K562 (cell line): Measurements from ENCODE around the gene ING2. TPM values are rescaled to one million over a fixed set of nuclear protein-coding genes. Genes with fewer than 3 reads are reported as not detected.

Experiments
- ATAC-seq: fragments of 200-7000 bp; cut with Tn5 transposase; 3 replicates; pipeline ENCODE4 v1.9.1; 2020; ENCODE audit warnings: moderate library complexity
- BruUV-seq: library from RNA; stranded (reverse); fragments of 400-500 nt; replicated peaks from 2 replicates; lab custom pipeline; 2021; lab: Mats Ljungman, UMichigan
- CTCF ChIA-PET: fragments of 300-600 bp; formaldehyde crosslinking; extraction: SDS; loops from one replicate; lab custom pipeline; 2021; ENCODE audit warnings: low intra/inter-chr PET ratio; lab: Yijun Ruan, JAX
- POLR2A ChIA-PET: fragments of 300-600, 350-650 bp; sonication (Branson Sonifier 250); formaldehyde crosslinking; extraction: SDS; loops from one replicate; lab custom pipeline; 2021; ENCODE audit warnings: antibody characterized with exemption, inconsistent platforms; lab: Yijun Ruan, JAX
- DNase-seq, 4 experiments: peaks; one replicate each; pipeline versions ENCODE4 v3.0.0 to v3.0.0-alpha.2; 2011 to 2018; ENCODE audit warnings: low spot score in 3 of 4, mixed read lengths in 3 of 4; ENCODE audit errors: extremely low read depth in 1 of 4
- FAIRE-seq: peaks from 2 replicates; lab custom pipeline; 2011; peaks lifted over from hg19 to GRCh38; lab: Jason Lieb, UNC
- H2AFZ ChIP-seq: 2 replicates; pipeline ENCODE4 v1.6.0; 2011; ENCODE audit warnings: low read depth, low read length, control low read depth, inconsistent platforms
- H3K27ac ChIP-seq: fragments of 200-600 bp; 3 replicates; pipeline ENCODE4 v1.8.0; 2011; ENCODE audit warnings: low read depth, mild to moderate bottlenecking, control low read depth, inconsistent platforms, low read length, moderate library complexity, mixed read lengths; ENCODE audit errors: extremely low read depth
- H3K27me3 ChIP-seq, 2 experiments: fragments of 300-600 bp in 1 of 2; 2 replicates in 1 of 2; 3 replicates in 1 of 2; pipeline versions ENCODE4 v1.6.0 to v1.8.0; 2011; ENCODE audit warnings: inconsistent platforms in 2 of 2, low read length in 2 of 2, mild to moderate bottlenecking in 1 of 2, mixed read lengths in 1 of 2, moderate library complexity in 1 of 2; ENCODE audit not compliant: control insufficient read depth in 2 of 2, insufficient read depth in 2 of 2
- H3K36me3 ChIP-seq: fragments of 300-600 bp; 3 replicates; pipeline ENCODE4 v1.8.0; 2011; ENCODE audit warnings: mild to moderate bottlenecking, low read length, inconsistent platforms; ENCODE audit not compliant: control insufficient read depth, insufficient read depth
- H3K4me1 ChIP-seq, 2 experiments: fragments of 200-600 bp in 1 of 2; replicated peaks in 1 of 2; 2 replicates in 1 of 2; 3 replicates in 1 of 2; pipeline versions ENCODE4 v1.5.1 to v1.8.0; 2011; ENCODE audit warnings: inconsistent platforms in 2 of 2, low read length in 2 of 2, mild to moderate bottlenecking in 1 of 2, mixed read lengths in 1 of 2, moderate library complexity in 1 of 2; ENCODE audit not compliant: control insufficient read depth in 2 of 2, insufficient read depth in 2 of 2
- H3K4me2 ChIP-seq: 2 replicates; pipeline ENCODE4 v1.6.1; 2011; ENCODE audit warnings: low read length, control low read depth, inconsistent platforms, mixed read lengths; ENCODE audit not compliant: insufficient read depth
- H3K4me3 ChIP-seq: fragments of 200-600 bp; sonication (generic), shearing (Covaris generic); 2 replicates; pipeline ENCODE4 v1.5.1; 2016; ENCODE audit warnings: control low read depth, inconsistent platforms
- H3K79me2 ChIP-seq: fragments of 200-600 bp; 3 replicates; pipeline ENCODE4 v1.8.0; 2011; ENCODE audit warnings: low read length, inconsistent platforms; ENCODE audit not compliant: control insufficient read depth, insufficient read depth
- H3K9ac ChIP-seq, 2 experiments: 2 replicates each; pipeline versions ENCODE4 v1.6.0 to v1.6.1; 2011; ENCODE audit warnings: low read depth in 2 of 2, low read length in 2 of 2, control low read depth in 1 of 2, inconsistent platforms in 1 of 2, mild to moderate bottlenecking in 1 of 2, mixed read lengths in 1 of 2; ENCODE audit not compliant: insufficient read depth in 1 of 2
- H3K9me1 ChIP-seq: one replicate; pipeline ENCODE4 v1.6.0; 2011; ENCODE audit warnings: inconsistent platforms, mild to moderate bottlenecking, low read length, moderate library complexity; ENCODE audit not compliant: control insufficient read depth, insufficient read depth
- H3K9me3 ChIP-seq: replicated peaks from 2 replicates; pipeline ENCODE4 v1.5.1; 2011; ENCODE audit warnings: low read depth, low read length, inconsistent platforms; ENCODE audit not compliant: control insufficient read depth, insufficient read depth
- H4K20me1 ChIP-seq: replicated peaks from 2 replicates; pipeline ENCODE4 v1.6.1; 2011; ENCODE audit warnings: low read length, inconsistent platforms, mixed read lengths; ENCODE audit not compliant: control insufficient read depth, insufficient read depth
- ASH1L ChIP-seq: fragments of 450-650 bp; IDR thresholded peaks from 2 replicates; pipeline ENCODE4 v1.6.1; 2018; ENCODE audit warnings: borderline replicate concordance, mild to moderate bottlenecking, low read depth; ENCODE audit not compliant: partially characterized antibody
- CBFA2T3 ChIP-seq: fragments of 450-650 bp; IDR thresholded peaks from 2 replicates; pipeline ENCODE4 v1.6.1; 2017
- FOXM1 ChIP-seq, 2 experiments: fragments of 450-650 bp in 1 of 2; sonication (generic) in 1 of 2; formaldehyde crosslinking in 1 of 2; IDR thresholded peaks; 2 replicates each; pipeline versions ENCODE4 v1.6.1 to v1.9.0; 2017 to 2022; ENCODE audit warnings: low read depth in 2 of 2, mild to moderate bottlenecking in 2 of 2, missing genetic modification reagents in 1 of 2, moderate library complexity in 1 of 2
- HDAC3 ChIP-seq: fragments of 450-650 bp; IDR thresholded peaks from 2 replicates; pipeline ENCODE4 v1.6.1; 2018; ENCODE audit warnings: borderline replicate concordance, mild to moderate bottlenecking, moderate library complexity; ENCODE audit not compliant: partially characterized antibody
- HNRNPH1 ChIP-seq: fragments of 200-400 bp; formaldehyde crosslinking; optimal IDR thresholded peaks from 2 replicates; pipeline ENCODE3; 2017; ENCODE audit warnings: low read depth, mild to moderate bottlenecking, low read length, moderate library complexity
- HNRNPL ChIP-seq: fragments of 200-400 bp; formaldehyde crosslinking; IDR thresholded peaks from 2 replicates; pipeline ENCODE4 v1.6.1; 2017; ENCODE audit warnings: low read depth, mild to moderate bottlenecking, low read length
- HOXB6 ChIP-seq: fragments of 250-450 bp; sonication (Bioruptor Pico); IDR thresholded peaks from 2 replicates; pipeline ENCODE4 v1.5.1; 2022; ENCODE audit warnings: mild to moderate bottlenecking, borderline replicate concordance
- IRF9 ChIP-seq: fragments of 450-650 bp; IDR thresholded peaks from 2 replicates; pipeline ENCODE4 v1.6.1; 2016; ENCODE audit warnings: missing biosample characterization, missing genetic modification characterization
- MAFG ChIP-seq: fragments of 450-650 bp; conservative IDR thresholded peaks from 2 replicates; pipeline ENCODE4 v1.6.1; 2016; ENCODE audit warnings: missing genetic modification characterization, missing compliant biosample characterization
- NCOR1 ChIP-seq: fragments of 450-650 bp; IDR thresholded peaks from 2 replicates; pipeline ENCODE4 v1.6.1; 2016; ENCODE audit warnings: mild to moderate bottlenecking, moderate library complexity
- NFIC ChIP-seq: fragments of 450-650 bp; IDR thresholded peaks from 2 replicates; pipeline ENCODE4 v1.6.1; 2017; ENCODE audit warnings: mild to moderate bottlenecking, inconsistent platforms
- RB1 ChIP-seq: fragments of 450-650 bp; IDR thresholded peaks from 2 replicates; pipeline ENCODE4 v1.6.1; 2017; ENCODE audit warnings: low read depth, mild to moderate bottlenecking
- RFX1 ChIP-seq: fragments of 450-650 bp; IDR thresholded peaks from 2 replicates; pipeline ENCODE4 v1.6.1; 2016; ENCODE audit warnings: mild to moderate bottlenecking, moderate library complexity
- USF2 ChIP-seq: sonication (generic); formaldehyde crosslinking; IDR thresholded peaks from 2 replicates; pipeline ENCODE4 v1.5.0; 2020; ENCODE audit warnings: missing genetic modification reagents
- YY1 ChIP-seq, 3 experiments: IDR thresholded peaks; 2 replicates each; pipeline ENCODE4 v1.6.1; 2011; ENCODE audit warnings: low read length in 2 of 3, mild to moderate bottlenecking in 2 of 3, moderate library complexity in 2 of 3, borderline replicate concordance in 1 of 3, control low read depth in 1 of 3, low read depth in 1 of 3; ENCODE audit not compliant: insufficient read depth in 3 of 3, insufficient replicate concordance in 2 of 3, control insufficient read depth in 1 of 3, insufficient read length in 1 of 3; ENCODE audit errors: extremely low read depth in 1 of 3
- ZNF212 ChIP-seq: fragments of 450-650 bp; formaldehyde crosslinking; IDR thresholded peaks from 2 replicates; pipeline ENCODE4 v1.4.0; 2020; ENCODE audit warnings: mild to moderate bottlenecking
- ZNF232 ChIP-seq: sonication (generic); formaldehyde crosslinking; IDR thresholded peaks from 2 replicates; pipeline ENCODE4 v1.8.0; 2022; ENCODE audit warnings: mild to moderate bottlenecking, missing genetic modification reagents
- ZNF316 ChIP-seq: fragments of 450-650 bp; IDR thresholded peaks from 2 replicates; pipeline ENCODE4 v1.6.1; 2016
- ZNF384 ChIP-seq: IDR thresholded peaks from 2 replicates; pipeline ENCODE4 v1.6.1; 2012; ENCODE audit warnings: low read depth, low read length, improper control_type of control experiment
- ZNF431 ChIP-seq: sonication (generic); formaldehyde crosslinking; IDR thresholded peaks from 2 replicates; pipeline ENCODE4 v1.8.0; 2022; ENCODE audit warnings: mild to moderate bottlenecking, missing genetic modification reagents
- ZNF589 ChIP-seq: fragments of 200-800 bp; sonication (Bioruptor generic); IDR thresholded peaks from 2 replicates; pipeline ENCODE4 v1.6.1; 2016; ENCODE audit warnings: low read depth, missing genetic modification characterization, missing compliant biosample characterization
- WGBS: fragments of 100-300 bp; shearing (Covaris generic); methylation state at CpG from one replicate; pipeline ENCODE4 v1.1.6; 2016; ENCODE audit warnings: low coverage, mixed read lengths; ENCODE audit not compliant: insufficient coverage; ENCODE audit errors: missing lambda C conversion rate; 5-methylcytosine and 5-hydroxymethylcytosine counted together
- in situ Hi-C: fragments of 300-500 bp; cut with MboI; formaldehyde crosslinking; loops from 4 replicates; pipeline ENCODE4 v1.15.0; 2018; ENCODE audit warnings: inconsistent platforms, mixed read lengths
- intact Hi-C: fragments of 100-400 bp; cut with micrococcal nuclease; formaldehyde crosslinking; loops from 2 replicates; pipeline ENCODE4 v1.14.2; 2022
- polyA plus RNA-seq, 8 experiments: library from polyadenylated mRNA; depleted of rRNA in 4 of 8; stranded (reverse) in 5 of 8; unstranded in 3 of 8; fragments of >200 nt; fragmentation: Nextera tagmentation in 2 of 8; fragmentation: Illumina TruSeq in 1 of 8; extraction: Ambion mirVana in 2 of 8; extraction: Trizol in 1 of 8; gene quantifications; 2 replicates each; pipeline versions ENCODE4 v1.2.1 to v1.2.3, GENCODE V29; 2011 to 2014; ENCODE audit warnings: inconsistent platforms in 1 of 8, missing spikeins in 1 of 8
- total RNA-seq, 7 experiments: library from RNA; depleted of rRNA in 6 of 7; stranded (reverse); fragments of >200 nt in 6 of 7; fragmentation: Illumina TruSeq in 2 of 7; extraction: Trizol in 2 of 7; gene quantifications; 2 replicates each; pipeline versions ENCODE4 v1.2.1 to v1.2.3, GENCODE V29; 2011 to 2021; ENCODE audit warnings: low replicate concordance in 1 of 7

The ING2 gene
- total and polyA plus RNA-seq, 9 of the 15 experiments (the other 6 are each of a cell fraction or from before 2014, with no cell fraction given) = 2.9 to 21.4 (median 12.4) TPM

- WGBS = 14% methylated on average over 6 of the region's 6 CpGs
- Histone ChIP-seq H4K20me1 (no peaks in the 10 kb centered on the region; the same call in 1 of the 2 replicates), H3K9me3 (no peaks in the 10 kb centered on the region), H3K36me3 (peaks cover 27% of the 10 kb centered on the region; the same call in 2 of the 3 replicates), H3K4me3 (no peak overlapping the region), H3K27me3 (no peaks in the 10 kb centered on the region), H3K4me1 (peaks cover 13 to 20% of the 10 kb centered on the region in 2 experiments), H3K9ac (peak overlapping the region in 1 of 2 experiments; percentile 88; a peak in 2 of 4 replicates), H3K27ac (peak overlapping the region; percentile 23; the same call in 2 of the 3 replicates), H3K4me2 (no peak overlapping the region; the same call in 1 of the 2 replicates), H2AFZ (no peak overlapping the region), H3K79me2 (peaks cover 50% of the 10 kb centered on the region), H3K9me1 (no peaks in the 10 kb centered on the region)
- in situ Hi-C loops (no loop called here), intact Hi-C loops (no loop called here)
- DNase-seq (peak; percentile 21 to 78 (median 37)), ATAC-seq (no peak), FAIRE-seq (peak; percentile 85)
- POLR2A ChIA-PET = interaction anchor here (0.6 to 1.6 kb wide), 3 partner anchors 10 to 64 kb away, joined by 3 to 4 read pairs (median 3); partner anchors contain the start of gene CDKN2AIP
- no TSS peak for BruUV-seq
- CTCF ChIA-PET = no interaction called here
- TF ChIP-seq HNRNPH1 (no peak), ASH1L (no peak), MAFG (tag) (peak; percentile 33; the same call in 1 of the 2 replicates), NCOR1 (no peak; the same call in 1 of the 2 replicates), RFX1 (peak; percentile 81), NFIC (0 out of 2 replicates have a peak, but pooled peaks have one; percentile 10), ZNF589 (no peak), RB1 (no peak), ZNF431 (no peak), YY1 (IDR thresholded peaks at IDR 0.05; ENCODE audit: borderline replicate concordance in 1 of 3, control insufficient read depth in 1 of 3, extremely low read depth in 1 of 3, insufficient read depth in 3 of 3, insufficient read length in 1 of 3, insufficient replicate concordance in 2 of 3, low read depth in 1 of 3, low read length in 2 of 3) (peak in 1 of 3 experiments; percentile 71), HNRNPL (no peak), ZNF384 (peak; percentile 95), CBFA2T3 (peak; percentile 42), USF2 (CRISPR knock-in tag) (no peak), IRF9 (no peak), FOXM1 (IDR thresholded peaks at IDR 0.05; ENCODE audit: low read depth) (no peak), FOXM1 (CRISPR knock-in tag; IDR thresholded peaks at IDR 0.05; ENCODE audit: low read depth) (no peak), ZNF316 (peak; percentile 49), ZNF212 (CRISPR knock-in tag) (no peak), ZNF232 (CRISPR knock-in tag) (no peak), HDAC3 (no peak), HOXB6 (CRISPR knock-in tag) (no peak)
Measured at GRCh38 chr4:183507925-183508696, 3.3 kb downstream of the ING2 start.
